Testis (tissue), 2 donors: ENCODE results near the gene MICOS13.

Experiments used
- CTCF ChIP-seq, 3 experiments: fragments of 450-650 bp in 2 of 3; fragments of 200-600 bp in 1 of 3; sonication (generic) in 1 of 3; IDR thresholded peaks; one replicate each; pipeline ENCODE4 v1.5.1; 2016 to 2019; ENCODE audit warnings: antibody characterized with exemption in 3 of 3, mild to moderate bottlenecking in 2 of 3, moderate library complexity in 1 of 3
- POLR2A ChIP-seq: fragments of 450-650 bp; IDR thresholded peaks from one replicate; pipeline ENCODE4 v1.6.1; 2017; ENCODE audit warnings: antibody characterized with exemption, mild to moderate bottlenecking, moderate library complexity

- no peak for TF ChIP-seq POLR2A
- TF ChIP-seq CTCF (IDR thresholded peaks at IDR 0.05), result no peak
These were observed 10.9 kb upstream of the MICOS13 start for GRCh38 chr19:5690955-5691821.
